Mesendoderm (in vitro differentiated cells): Measurements from ENCODE around the gene PLCB4.
A peak's percentile ranks its signal among the peaks of the same experiment; 100 is the strongest.

Experiments used
- DNase-seq: peaks from one replicate; pipeline ENCODE4 v3.0.0; 2013
- H2AK5ac ChIP-seq: 2 replicates; pipeline ENCODE4 v1.6.1; 2013; ENCODE audit warnings: low read length, inconsistent platforms
- H2BK120ac ChIP-seq: 2 replicates; pipeline ENCODE4 v1.6.1; 2013; ENCODE audit warnings: low read depth, mild to moderate bottlenecking, low read length, moderate library complexity, mixed read lengths
- H2BK15ac ChIP-seq: replicated peaks from 2 replicates; pipeline ENCODE4 v1.6.1; 2013; ENCODE audit warnings: low read depth, mild to moderate bottlenecking, moderate library complexity
- H2BK5ac ChIP-seq: 2 replicates; pipeline ENCODE4 v1.6.1; 2013; ENCODE audit warnings: low read length, inconsistent platforms
- H3K18ac ChIP-seq: 2 replicates; pipeline ENCODE4 v1.6.1; 2013; ENCODE audit warnings: mild to moderate bottlenecking, low read length, mixed read lengths
- H3K23ac ChIP-seq: one replicate; pipeline ENCODE4 v1.6.1; 2013; ENCODE audit warnings: low read length
- H3K27ac ChIP-seq: 2 replicates; pipeline ENCODE4 v1.5.1; 2013; ENCODE audit warnings: low read depth, mild to moderate bottlenecking, inconsistent platforms, low read length, moderate library complexity
- H3K27me3 ChIP-seq: 2 replicates; pipeline ENCODE4 v1.6.1; 2013; ENCODE audit warnings: low read length, control low read depth, mild to moderate bottlenecking, inconsistent platforms; ENCODE audit not compliant: insufficient read depth, poor library complexity
- H3K36me3 ChIP-seq: 2 replicates; pipeline ENCODE4 v1.6.1; 2013; ENCODE audit warnings: low read length, inconsistent platforms; ENCODE audit not compliant: control insufficient read depth, insufficient read depth
- H3K4ac ChIP-seq: one replicate; pipeline ENCODE4 v1.6.1; 2013; ENCODE audit warnings: low read depth, mild to moderate bottlenecking, low read length, moderate library complexity
- H3K4me1 ChIP-seq: 2 replicates; pipeline ENCODE4 v1.6.1; 2013; ENCODE audit warnings: low read depth, low read length, inconsistent platforms; ENCODE audit not compliant: control insufficient read depth
- H3K4me2 ChIP-seq: 2 replicates; pipeline ENCODE4 v1.6.1; 2013; ENCODE audit warnings: low read length
- H3K4me3 ChIP-seq: 2 replicates; pipeline ENCODE4 v1.5.1; 2013; ENCODE audit warnings: mild to moderate bottlenecking, low read length
- H3K56ac ChIP-seq: one replicate; pipeline ENCODE4 v1.6.1; 2013; ENCODE audit warnings: low read length
- H3K79me1 ChIP-seq: 2 replicates; pipeline ENCODE4 v1.6.1; 2013; ENCODE audit warnings: low read length, inconsistent platforms
- H3K79me2 ChIP-seq: 2 replicates; pipeline ENCODE4 v1.6.1; 2013; ENCODE audit warnings: mild to moderate bottlenecking, low read length; ENCODE audit not compliant: control insufficient read depth, insufficient read depth
- H3K9ac ChIP-seq: 2 replicates; pipeline ENCODE4 v1.6.1; 2013; ENCODE audit warnings: low read length, inconsistent platforms
- H4K5ac ChIP-seq: one replicate; pipeline ENCODE4 v1.6.1; 2013; ENCODE audit warnings: low read length
- H4K8ac ChIP-seq: one replicate; pipeline ENCODE4 v1.6.1; 2013; ENCODE audit warnings: low read depth, mild to moderate bottlenecking, control low read depth, low read length, moderate library complexity
- WGBS: extraction: QIAGEN DNeasy Blood & Tissue Kit; methylation state at CpG from one replicate; pipeline ENCODE4 v1.1.7; 2013; ENCODE audit warnings: low lambda C conversion rate, missing lambda C conversion rate; ENCODE audit not compliant: insufficient coverage; ENCODE audit errors: extremely low coverage; 5-methylcytosine and 5-hydroxymethylcytosine counted together

Gene PLCB4

GRCh38 chr20:9180481-9181257 is 111.8 kb downstream of the PLCB4 start:
- no peak overlapping the region for H3K27ac ChIP-seq
- no peak overlapping the region for H3K4ac ChIP-seq
- no peak overlapping the region for H2BK5ac ChIP-seq
- H3K56ac ChIP-seq: no peak overlapping the region
- H2BK120ac ChIP-seq: no peak overlapping the region
- DNase-seq: no peak
- H3K79me1 ChIP-seq: peaks cover 4% of the 10 kb centered on the region
- no peak overlapping the region for H3K9ac ChIP-seq
- H2AK5ac ChIP-seq: no peak overlapping the region
- no peaks in the 10 kb centered on the region for H3K27me3 ChIP-seq
- H3K23ac ChIP-seq: no peak overlapping the region
- no peak overlapping the region for H4K5ac ChIP-seq
- H4K8ac ChIP-seq: no peak overlapping the region
- H3K4me1 ChIP-seq: no peaks in the 10 kb centered on the region
- no CpG with 5 or more reads among the region's 1 CpG for WGBS
- no peak overlapping the region for H2BK15ac ChIP-seq
- H3K4me2 ChIP-seq: no peak overlapping the region
- no peak overlapping the region for H3K4me3 ChIP-seq
- no peaks in the 10 kb centered on the region for H3K36me3 ChIP-seq
- no peaks in the 10 kb centered on the region for H3K79me2 ChIP-seq
- H3K18ac ChIP-seq: no peak overlapping the region

GRCh38 chr20:9185511-9185910 is 116.6 kb downstream of the PLCB4 start:
- H2BK120ac ChIP-seq: no peak overlapping the region
- no peak overlapping the region for H3K23ac ChIP-seq
- H3K36me3 ChIP-seq: no peaks in the 10 kb centered on the region
- no peak overlapping the region for H2BK15ac ChIP-seq
- DNase-seq: peak; percentile 70
- no peak overlapping the region for H3K4me3 ChIP-seq
- no peak overlapping the region for H4K8ac ChIP-seq
- H3K56ac ChIP-seq: no peak overlapping the region
- H3K27me3 ChIP-seq: no peaks in the 10 kb centered on the region
- peaks cover 3% of the 10 kb centered on the region for H3K4me1 ChIP-seq
- no peak overlapping the region for H3K4me2 ChIP-seq
- WGBS: no CpG with 5 or more reads among the region's 6 CpGs
- no peak overlapping the region for H2AK5ac ChIP-seq
- H3K9ac ChIP-seq: no peak overlapping the region
- no peaks in the 10 kb centered on the region for H3K79me2 ChIP-seq
- H3K27ac ChIP-seq: no peak overlapping the region
- H3K79me1 ChIP-seq: peaks cover 2% of the 10 kb centered on the region
- H3K4ac ChIP-seq: no peak overlapping the region
- no peak overlapping the region for H4K5ac ChIP-seq
- no peak overlapping the region for H3K18ac ChIP-seq
- H2BK5ac ChIP-seq: no peak overlapping the region

GRCh38 chr20:9186396-9186795 is 117.5 kb downstream of the PLCB4 start:
- no peak for DNase-seq
- no peak overlapping the region for H3K9ac ChIP-seq
- no peak overlapping the region for H3K27ac ChIP-seq
- H3K4me1 ChIP-seq: peaks cover 3% of the 10 kb centered on the region
- no peak overlapping the region for H2AK5ac ChIP-seq
- no peak overlapping the region for H3K18ac ChIP-seq
- H4K8ac ChIP-seq: no peak overlapping the region
- H3K23ac ChIP-seq: no peak overlapping the region
- peak overlapping the region; percentile 11 for H3K56ac ChIP-seq
- H3K4ac ChIP-seq: no peak overlapping the region
- H3K4me2 ChIP-seq: no peak overlapping the region
- no peaks in the 10 kb centered on the region for H3K36me3 ChIP-seq
- no peaks in the 10 kb centered on the region for H3K27me3 ChIP-seq
- H3K4me3 ChIP-seq: no peak overlapping the region
- no peaks in the 10 kb centered on the region for H3K79me2 ChIP-seq
- H4K5ac ChIP-seq: no peak overlapping the region
- no peak overlapping the region for H2BK120ac ChIP-seq
- H2BK15ac ChIP-seq: no peak overlapping the region
- no peak overlapping the region for H2BK5ac ChIP-seq
- peaks cover 2% of the 10 kb centered on the region for H3K79me1 ChIP-seq
- WGBS: no CpG with 5 or more reads among the region's 5 CpGs

- Histone ChIP-seq H4K5ac (no peak overlapping the region), H3K4me2 (no peak overlapping the region), H3K9ac (no peak overlapping the region), H2AK5ac (no peak overlapping the region), H3K27ac (no peak overlapping the region), H3K18ac (no peak overlapping the region), H3K4me3 (no peak overlapping the region), H3K36me3 (no peaks in the 10 kb centered on the region), H3K56ac (no peak overlapping the region), H3K79me2 (no peaks in the 10 kb centered on the region), H2BK15ac (no peak overlapping the region), H3K4ac (no peak overlapping the region), H3K4me1 (peaks cover 4% of the 10 kb centered on the region), H2BK5ac (no peak overlapping the region), H2BK120ac (no peak overlapping the region), H3K27me3 (no peaks in the 10 kb centered on the region), H3K23ac (no peak overlapping the region), H4K8ac (no peak overlapping the region), H3K79me1 (no peaks in the 10 kb centered on the region)
- no CpG with 5 or more reads among the region's 6 CpGs for WGBS
- no peak for DNase-seq
These were observed 126.1 kb downstream of the PLCB4 start for GRCh38 chr20:9195031-9195430.

- peaks cover 8% of the 10 kb centered on the region for H3K4me1 ChIP-seq
- H3K4me2 ChIP-seq: no peak overlapping the region
- no peak overlapping the region for H3K18ac ChIP-seq
- no peak overlapping the region for H3K27ac ChIP-seq
- no peaks in the 10 kb centered on the region for H3K79me2 ChIP-seq
- H3K9ac ChIP-seq: no peak overlapping the region
- no peak overlapping the region for H3K4ac ChIP-seq
- H3K79me1 ChIP-seq: no peaks in the 10 kb centered on the region
- WGBS: no CpG with 5 or more reads among the region's 1 CpG
- no peaks in the 10 kb centered on the region for H3K36me3 ChIP-seq
- no peak overlapping the region for H4K5ac ChIP-seq
- H3K4me3 ChIP-seq: no peak overlapping the region
- no peak overlapping the region for H2BK15ac ChIP-seq
- H3K27me3 ChIP-seq: no peaks in the 10 kb centered on the region
- H2BK5ac ChIP-seq: no peak overlapping the region
- no peak overlapping the region for H2BK120ac ChIP-seq
- no peak overlapping the region for H3K23ac ChIP-seq
- no peak overlapping the region for H2AK5ac ChIP-seq
- no peak for DNase-seq
- no peak overlapping the region for H3K56ac ChIP-seq
- no peak overlapping the region for H4K8ac ChIP-seq
These were observed 127.2 kb downstream of the PLCB4 start for GRCh38 chr20:9196110-9196509.

GRCh38 chr20:9198460-9198859 is 129.6 kb downstream of the PLCB4 start:
- no peak overlapping the region for H3K4ac ChIP-seq
- H3K79me1 ChIP-seq: no peaks in the 10 kb centered on the region

More at GRCh38 chr20:9198460-9198859, 129.6 kb downstream of the PLCB4 start:
- H3K27ac ChIP-seq: no peak overlapping the region
- no peak overlapping the region for H2BK15ac ChIP-seq
- no peak overlapping the region for H3K23ac ChIP-seq
- no peaks in the 10 kb centered on the region for H3K36me3 ChIP-seq
- no peak overlapping the region for H2BK5ac ChIP-seq
- no peaks in the 10 kb centered on the region for H3K79me2 ChIP-seq
- H2AK5ac ChIP-seq: no peak overlapping the region
- no peak overlapping the region for H3K9ac ChIP-seq
- no peak overlapping the region for H4K8ac ChIP-seq
- no peak overlapping the region for H3K56ac ChIP-seq
- H3K4me1 ChIP-seq: peaks cover 8% of the 10 kb centered on the region
- H3K18ac ChIP-seq: no peak overlapping the region
- H3K27me3 ChIP-seq: no peaks in the 10 kb centered on the region
- H2BK120ac ChIP-seq: no peak overlapping the region
- H4K5ac ChIP-seq: no peak overlapping the region
- no peak overlapping the region for H3K4me2 ChIP-seq
- DNase-seq: no peak
- no peak overlapping the region for H3K4me3 ChIP-seq
